Cardiac fibroblast (primary cell): ENCODE results near the gene CNOT4.

Source experiments
- DNase-seq, 2 donors: peaks; one replicate each; pipeline versions ENCODE4 v3.0.0 to v3.0.0-alpha.2; 2010; ENCODE audit warnings: low read depth in 2 of 2
- H3K4me3 ChIP-seq, 2 donors: replicated peaks in 1 of 2; 1 replicate in 1 of 2; 2 replicates in 1 of 2; pipeline ENCODE4 v1.5.1; 2011; ENCODE audit warnings: low read depth in 2 of 2, low read length in 2 of 2, mild to moderate bottlenecking in 2 of 2, moderate library complexity in 1 of 2
- TF ChIP-seq, protein P1 (sequence below): IDR thresholded peaks from one replicate; pipeline ENCODE4 v1.5.1; 2011; ENCODE audit warnings: low read depth, mild to moderate bottlenecking, low read length, inconsistent platforms

CNOT4 gene

DNA sequence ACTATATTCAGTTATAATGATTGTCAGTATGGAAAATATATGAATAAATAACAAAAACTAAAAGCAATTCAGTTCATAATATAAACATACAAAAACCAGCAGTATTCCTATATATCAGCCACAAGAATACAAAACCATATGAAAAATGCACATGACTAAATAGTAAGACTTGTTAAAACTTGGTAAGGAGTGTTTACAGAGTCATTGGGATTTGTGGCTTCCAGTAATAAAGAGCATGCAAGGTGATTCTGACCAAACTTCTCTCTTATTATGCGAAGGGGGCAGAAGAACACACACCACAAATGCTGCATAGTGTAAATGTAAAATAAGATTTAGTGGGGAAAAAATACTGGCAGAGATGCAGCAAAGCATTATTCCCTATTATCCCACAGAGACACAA, 8.8 kb upstream of the CNOT4 start:
- TF ChIP-seq, protein P1, sequence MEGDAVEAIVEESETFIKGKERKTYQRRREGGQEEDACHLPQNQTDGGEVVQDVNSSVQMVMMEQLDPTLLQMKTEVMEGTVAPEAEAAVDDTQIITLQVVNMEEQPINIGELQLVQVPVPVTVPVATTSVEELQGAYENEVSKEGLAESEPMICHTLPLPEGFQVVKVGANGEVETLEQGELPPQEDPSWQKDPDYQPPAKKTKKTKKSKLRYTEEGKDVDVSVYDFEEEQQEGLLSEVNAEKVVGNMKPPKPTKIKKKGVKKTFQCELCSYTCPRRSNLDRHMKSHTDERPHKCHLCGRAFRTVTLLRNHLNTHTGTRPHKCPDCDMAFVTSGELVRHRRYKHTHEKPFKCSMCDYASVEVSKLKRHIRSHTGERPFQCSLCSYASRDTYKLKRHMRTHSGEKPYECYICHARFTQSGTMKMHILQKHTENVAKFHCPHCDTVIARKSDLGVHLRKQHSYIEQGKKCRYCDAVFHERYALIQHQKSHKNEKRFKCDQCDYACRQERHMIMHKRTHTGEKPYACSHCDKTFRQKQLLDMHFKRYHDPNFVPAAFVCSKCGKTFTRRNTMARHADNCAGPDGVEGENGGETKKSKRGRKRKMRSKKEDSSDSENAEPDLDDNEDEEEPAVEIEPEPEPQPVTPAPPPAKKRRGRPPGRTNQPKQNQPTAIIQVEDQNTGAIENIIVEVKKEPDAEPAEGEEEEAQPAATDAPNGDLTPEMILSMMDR = no peak
- DNase-seq = no peak
- no peak overlapping the region for H3K4me3 ChIP-seq

DNA sequence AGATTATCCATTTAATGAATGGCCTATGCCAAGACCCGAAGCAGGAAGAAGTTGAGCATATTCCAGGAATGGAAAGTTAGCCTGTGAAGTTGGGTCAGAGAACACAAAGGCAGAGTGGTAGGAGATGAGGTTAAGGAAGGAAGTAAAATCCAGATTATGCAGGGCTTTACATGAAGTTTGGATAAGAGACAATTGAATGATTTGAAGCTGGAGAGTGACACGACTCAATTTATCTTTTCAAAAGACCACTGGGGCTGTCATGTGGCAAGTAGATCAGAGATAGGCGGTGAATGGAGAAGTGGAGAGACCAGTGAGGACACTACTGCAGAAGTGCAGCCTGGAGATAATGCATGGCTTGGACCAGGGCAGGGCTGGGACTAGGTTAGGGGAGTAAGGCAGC, 7.2 kb upstream of the CNOT4 start:
- no peak overlapping the region for H3K4me3 ChIP-seq
- DNase-seq = no peak
- TF ChIP-seq, protein P1 = no peak

DNA sequence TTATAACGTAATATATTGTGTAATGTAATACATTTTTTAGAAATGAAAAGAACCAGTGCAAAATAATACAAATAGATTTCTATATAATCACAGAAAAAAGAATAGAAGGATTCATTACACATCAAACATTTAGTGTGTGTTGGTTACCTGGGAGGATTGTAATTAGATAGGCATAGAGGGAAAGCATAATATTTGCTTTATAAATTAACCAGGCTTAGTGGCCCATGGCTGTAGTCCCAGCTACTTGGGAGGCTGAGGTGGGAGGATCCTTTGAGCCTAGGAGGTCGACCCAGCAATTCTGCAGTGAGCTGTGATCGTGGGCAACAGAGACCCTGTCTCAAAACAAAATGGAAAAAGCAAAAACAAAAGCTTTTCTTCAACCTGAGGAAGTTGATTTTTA, 5.0 kb upstream of the CNOT4 start:
- DNase-seq = no peak
- no peak overlapping the region for H3K4me3 ChIP-seq
- TF ChIP-seq, protein P1 = no peak

DNA sequence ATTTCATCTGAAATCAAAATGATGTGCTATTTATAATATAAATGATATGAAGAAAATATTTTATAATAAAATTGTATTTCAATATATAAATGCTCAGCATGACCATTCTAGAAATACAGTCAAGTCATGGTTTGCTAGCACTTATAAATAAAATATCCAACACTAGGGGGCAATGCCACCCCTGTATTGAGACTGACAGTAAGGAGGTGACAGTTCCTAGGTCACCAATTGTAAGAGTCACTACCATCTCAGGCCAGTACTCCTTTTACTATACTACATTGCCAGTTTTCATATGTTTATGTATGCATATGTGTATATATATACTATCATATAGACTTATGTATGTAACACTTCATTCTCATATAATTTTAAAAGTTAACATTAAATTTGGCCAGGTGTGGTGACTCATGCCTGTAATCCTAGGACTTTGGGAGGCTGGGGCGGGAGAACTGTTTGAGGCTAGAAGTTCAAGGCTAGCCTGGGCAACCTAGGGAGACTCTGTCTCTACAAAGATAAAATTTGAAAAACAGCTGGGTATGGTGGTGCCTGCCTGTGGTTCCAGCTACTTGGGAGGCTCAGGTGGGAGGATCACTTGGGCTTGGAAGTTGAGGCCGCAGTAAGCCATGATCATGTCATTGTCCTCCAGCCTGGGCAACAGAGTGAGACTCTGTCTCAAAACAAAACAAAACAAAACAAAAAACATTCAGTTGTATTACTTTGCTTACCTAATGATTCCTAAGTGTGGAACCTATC, 2.4 kb upstream of the CNOT4 start:
- TF ChIP-seq, protein P1 = peak; percentile 53
- no peak overlapping the region for H3K4me3 ChIP-seq
- DNase-seq = peak; percentile 78 to 82

DNA sequence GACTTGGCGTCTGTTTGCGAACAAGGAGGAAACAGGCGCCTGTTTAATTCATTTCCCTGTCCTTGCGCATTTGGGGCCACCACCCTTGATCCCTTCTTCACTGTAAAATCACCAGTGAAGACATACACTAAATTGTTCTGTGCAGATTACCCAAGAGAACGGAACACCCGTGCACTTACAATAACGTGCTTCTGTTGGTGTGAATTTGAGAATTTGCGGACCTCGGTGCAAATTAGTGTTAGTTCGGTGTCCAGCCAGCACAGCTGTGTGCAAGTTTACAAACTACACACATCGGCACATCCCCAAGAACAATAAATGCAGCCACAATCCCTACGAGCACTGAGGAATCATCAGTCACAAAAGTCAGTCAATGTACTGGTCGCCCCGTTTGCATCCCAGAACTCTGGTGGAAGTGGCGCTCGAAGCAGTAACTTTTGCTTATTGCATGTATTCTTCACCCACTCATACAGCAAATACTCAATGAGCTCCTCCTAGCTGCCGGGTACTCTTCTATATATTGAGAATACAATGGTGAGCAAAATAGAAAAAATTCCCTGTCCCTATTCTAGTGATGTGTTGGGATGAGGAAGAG, 786 bp upstream of the CNOT4 start:
- peak; percentile 43 to 45 for DNase-seq
- H3K4me3 ChIP-seq = peak overlapping the region; percentile 78 to 81
- TF ChIP-seq, protein P1 = peak; percentile 12

DNA sequence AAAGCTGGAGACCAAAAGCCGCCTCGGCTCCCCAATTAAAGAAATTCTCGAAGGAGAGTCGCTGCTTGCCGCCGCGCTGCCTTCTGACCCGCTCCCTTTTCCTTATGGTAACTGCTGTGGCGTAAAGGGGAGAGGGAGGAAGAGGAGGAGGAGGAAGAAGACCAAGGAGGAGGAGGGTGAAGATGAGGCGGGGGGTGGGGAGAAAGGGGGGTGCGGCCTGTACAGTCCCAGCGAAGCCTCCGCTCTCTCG, 388 bp downstream of the CNOT4 start:
- H3K4me3 ChIP-seq = peak overlapping the region; percentile 80 to 95
- TF ChIP-seq, protein P1 = no peak
- DNase-seq = peak in 1 of 2 donors; percentile 73
